HG03159 (cell line): ENCODE measurements around the gene LRRC59.
A peak's percentile ranks its signal among the peaks of the same experiment; 100 is the strongest.
"Not testable (repeated sequence)": the region's sequence is repeated elsewhere in the genome, so short reads cannot be mapped to it uniquely, and the experiment has no call there.

Source experiments
- ATAC-seq: cut with Tn5 transposase; IDR thresholded peaks from one replicate; pipeline ENCODE4 v1.9.1; 2021; ENCODE audit warnings: mild to moderate bottlenecking, moderate library complexity; ENCODE audit not compliant: unreplicated experiment

Gene LRRC59

DNA sequence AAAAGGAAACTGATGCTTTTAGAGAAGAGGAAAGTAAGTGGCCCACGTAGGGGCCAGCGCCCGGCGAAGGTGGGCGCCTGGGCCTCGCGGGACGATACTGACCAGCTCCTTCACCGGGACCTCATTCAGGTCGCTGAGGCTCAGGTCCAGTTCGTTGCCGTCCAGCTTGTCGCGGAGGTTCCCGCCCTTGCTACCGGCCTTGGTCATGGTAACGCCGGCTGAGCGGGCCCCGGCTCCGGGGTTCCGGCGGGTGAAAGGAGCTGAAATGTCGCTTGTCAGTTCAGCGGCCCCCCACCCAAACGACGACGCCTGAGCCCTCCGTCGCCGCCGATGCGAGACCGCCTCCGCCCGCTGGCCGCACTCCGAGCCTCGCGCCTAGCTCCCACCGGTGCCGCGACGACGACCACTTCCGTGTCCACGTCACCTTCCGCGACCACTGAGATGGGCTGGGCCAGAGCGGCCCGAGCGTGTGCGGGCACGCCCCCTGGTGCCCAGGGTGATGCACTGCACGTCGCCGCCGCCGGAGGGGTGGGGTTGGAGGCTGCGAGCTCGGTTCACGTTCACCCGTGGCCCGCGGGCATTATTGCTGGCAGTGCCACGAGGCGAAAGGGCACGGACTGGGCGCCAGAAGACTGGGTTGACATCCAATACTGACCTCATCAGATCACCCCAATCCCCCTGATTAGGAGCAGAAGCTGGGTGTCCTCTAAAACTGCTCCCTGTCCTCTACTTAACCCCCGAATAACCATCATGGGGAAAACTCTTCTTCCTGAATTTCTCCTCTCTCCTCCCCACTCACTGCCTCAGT is at the start of gene LRRC59:
TSS of gene LRRC59 (minus strand) at position 413 of the 808 bp plus-strand sequence. CDS start at position 207, 206 bp downstream.
- peak; percentile 90 for ATAC-seq

DNA sequence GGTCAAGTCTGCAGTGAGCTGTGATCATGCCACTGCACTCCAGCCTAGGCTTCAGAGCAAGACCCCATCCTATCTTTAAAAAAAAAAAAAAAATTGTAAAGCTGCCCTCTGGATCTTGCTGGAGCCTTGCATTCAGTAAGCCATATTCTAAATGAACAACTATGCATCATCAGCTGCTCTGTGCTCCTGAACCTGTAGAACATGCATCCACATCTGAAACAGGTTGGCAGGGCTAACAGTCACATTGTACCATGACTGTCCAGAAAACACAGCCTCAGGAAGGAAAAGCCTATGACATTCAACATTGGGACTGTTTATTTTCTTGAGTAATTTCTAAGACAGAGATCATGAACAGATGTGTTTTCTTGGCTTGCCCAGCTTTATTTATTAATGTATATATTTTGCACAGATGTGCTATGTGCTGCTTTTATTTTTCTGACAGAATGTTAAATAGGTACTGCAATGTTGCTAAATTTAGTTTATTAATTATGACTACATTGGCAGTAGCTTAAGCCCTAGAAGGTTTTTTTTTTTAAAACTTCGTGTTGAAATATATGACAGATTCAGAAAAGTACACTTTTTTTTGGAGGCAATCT is 48.5 kb upstream of the LRRC59 start:
- ATAC-seq = no peak

DNA sequence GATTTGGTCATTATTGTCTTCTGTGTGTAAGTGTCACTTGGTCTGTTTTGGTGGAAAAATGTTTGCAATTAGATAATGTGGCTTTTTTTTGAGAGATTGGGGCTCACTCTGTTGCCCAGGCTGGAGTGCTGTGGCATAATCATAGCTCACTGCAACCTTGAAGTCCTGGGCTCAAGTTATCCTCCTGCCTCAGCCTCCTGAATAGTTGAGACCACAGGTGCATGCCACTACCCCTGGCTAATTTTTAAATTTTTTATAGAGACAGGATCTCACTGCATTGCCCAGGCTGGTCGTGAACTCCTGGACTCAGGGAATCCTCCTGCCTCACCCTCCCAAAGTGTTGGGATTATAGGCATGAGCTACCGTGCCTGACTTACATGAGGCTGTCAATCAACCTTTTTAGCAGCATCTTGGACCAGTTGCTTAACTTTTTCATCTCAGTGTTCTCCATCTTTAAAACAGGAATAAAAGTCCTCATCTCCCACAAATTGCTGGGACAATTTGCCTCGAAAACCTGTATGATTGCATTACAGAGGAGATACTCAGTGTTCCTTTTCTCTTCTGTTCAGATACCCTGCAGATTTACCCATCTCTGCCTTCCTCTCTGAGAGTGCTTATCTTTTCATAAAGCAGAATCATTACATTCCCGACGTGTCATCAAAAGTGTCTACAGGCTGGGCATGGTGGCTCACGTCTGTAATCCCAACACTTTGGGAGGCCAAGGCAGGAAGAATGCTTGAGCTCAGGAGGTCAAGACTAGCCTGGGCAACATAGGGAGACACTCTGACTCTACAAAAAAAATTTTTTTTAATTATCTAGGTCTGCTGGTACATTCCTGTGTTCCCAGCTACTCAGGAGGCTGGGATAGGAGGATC is 47.8 kb upstream of the LRRC59 start:
- no peak for ATAC-seq

DNA sequence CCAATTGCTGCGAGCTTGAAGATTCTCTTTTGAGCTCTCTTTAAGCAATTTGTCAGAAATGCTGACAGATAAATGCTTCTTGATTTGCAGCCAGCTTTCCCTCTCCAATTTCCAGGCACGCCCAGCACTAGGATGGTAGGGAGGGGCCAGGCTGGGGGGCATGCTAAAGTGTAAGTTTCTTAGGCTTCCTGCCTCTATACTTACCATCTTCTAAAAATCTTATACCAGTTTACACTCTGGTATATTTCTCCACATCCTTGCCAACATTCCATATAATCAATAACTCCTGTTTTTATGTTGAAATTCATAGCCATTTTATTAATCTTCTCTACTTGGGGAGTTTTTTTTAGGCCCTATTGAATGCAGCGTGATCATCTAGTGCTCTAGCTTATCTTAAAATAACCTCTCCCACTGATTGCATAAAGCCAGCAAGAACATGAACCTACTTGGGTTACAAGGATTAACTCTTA is 46.2 kb upstream of the LRRC59 start:
- ATAC-seq = no peak

DNA sequence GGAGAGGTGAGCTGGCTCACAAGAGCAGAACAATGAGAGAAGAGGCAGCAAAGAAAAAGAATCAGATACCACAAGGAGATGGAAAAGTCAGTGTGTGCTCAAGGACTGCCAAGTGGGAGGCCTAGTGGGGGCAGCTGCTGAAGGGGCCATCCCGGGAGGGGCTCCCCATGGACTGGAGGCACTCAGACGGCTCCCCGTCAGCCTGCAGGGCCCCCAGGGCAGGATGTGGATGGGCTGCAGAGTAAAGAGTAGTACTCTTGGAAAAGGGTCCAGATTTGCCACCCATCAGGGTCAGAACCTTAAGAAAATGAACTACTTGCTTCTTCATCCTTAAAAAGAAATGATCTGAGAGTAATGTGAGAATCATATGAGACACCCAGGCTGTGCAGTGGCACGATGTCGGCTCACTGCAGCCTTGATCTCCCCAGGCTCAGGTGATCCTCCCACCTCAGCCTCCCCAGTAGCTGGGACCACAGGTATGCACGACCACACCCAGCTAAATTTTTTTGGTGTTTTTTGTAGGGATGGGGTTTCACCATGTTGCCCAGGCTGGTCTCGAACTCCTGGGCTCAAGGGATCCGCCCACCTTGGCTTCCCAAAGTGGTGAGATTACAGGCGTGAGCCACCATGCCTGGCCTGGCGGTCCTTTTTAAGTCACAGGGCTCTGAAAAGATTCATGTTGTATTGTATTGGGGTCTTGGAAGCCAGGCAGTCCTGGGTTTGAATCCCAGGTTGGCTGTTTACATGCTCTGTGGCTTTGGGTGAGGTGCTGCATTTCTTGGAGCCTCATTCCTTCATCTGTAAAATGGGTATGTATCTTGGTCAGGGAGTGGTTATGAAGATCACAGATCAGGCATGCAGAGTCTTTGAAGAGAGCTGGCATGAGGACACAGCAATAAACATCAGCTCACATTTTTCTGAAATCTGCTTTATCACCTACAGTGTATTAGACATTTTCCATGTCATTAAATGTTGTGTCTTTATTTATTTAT is 43.8 kb upstream of the LRRC59 start:
- no peak for ATAC-seq

DNA sequence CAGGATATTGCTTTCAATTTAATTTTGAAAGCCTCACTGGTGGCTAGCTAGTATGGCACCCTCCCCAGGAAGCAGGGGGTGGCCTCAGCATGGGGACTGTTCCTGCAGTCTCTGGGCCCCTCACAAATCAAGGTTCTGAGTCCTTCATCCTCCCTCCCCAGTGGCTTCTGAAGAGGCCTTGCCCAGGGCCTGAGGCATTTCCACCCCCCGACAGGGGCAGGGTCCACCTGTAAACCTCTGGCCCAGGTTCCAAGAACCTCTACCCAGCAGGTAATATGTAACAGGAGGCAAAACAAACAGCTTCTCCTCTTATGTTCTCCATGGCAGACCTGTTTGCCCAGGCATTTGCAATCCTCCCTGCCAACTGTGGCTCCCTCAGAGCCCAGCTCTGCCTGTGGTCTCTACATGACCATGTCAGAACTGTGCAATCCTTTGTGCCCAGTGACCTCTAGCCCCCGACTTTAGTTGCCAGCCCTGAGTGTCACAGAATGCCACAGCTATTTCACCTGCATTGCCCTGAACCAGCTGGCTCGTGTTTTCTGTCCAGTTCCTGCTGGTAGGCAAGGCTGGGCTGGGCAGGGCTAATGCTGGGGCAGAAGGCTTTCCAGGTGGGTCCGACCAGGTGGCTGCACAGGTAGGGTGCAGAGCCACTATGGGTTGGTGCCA is 43.0 kb upstream of the LRRC59 start:
- no peak for ATAC-seq

DNA sequence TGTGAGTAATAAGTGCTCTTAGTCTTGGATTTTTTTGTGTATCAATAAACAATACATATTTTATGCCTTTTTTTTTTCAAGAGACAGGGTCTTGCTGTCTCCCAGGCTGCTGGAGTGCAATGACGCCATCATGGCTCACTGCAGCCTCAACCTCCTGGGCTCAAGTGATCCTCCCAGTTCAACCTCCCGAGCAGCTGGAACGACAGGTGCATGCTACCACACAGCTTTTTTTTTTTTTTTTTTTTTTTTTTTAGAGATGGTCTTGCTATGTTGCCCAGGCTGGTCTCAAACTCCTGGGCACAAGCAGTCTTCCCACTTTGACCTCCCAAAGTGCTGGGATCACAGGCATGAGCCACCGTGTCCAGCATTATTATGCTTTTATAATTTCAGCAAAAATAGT is 41.7 kb upstream of the LRRC59 start:
- no peak for ATAC-seq

DNA sequence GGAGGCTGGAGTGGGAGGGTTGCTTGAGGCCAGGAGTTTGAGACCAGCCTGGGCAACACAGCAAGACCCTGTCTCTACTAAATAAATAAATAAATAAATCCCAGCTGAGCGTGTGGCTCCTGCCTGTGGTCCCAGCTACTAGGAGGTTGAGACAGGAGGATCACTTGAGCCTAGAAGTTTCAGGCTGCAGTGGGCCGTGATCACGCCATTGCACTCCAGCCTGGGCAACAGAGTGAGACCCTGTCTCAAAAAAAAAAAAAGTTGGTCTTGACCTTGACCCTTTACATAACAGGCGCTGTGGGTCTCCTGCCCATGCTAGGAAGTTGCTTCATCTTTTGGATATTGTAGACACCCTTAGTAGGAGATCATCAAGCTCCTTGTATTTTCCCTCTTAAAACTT is 40.1 kb upstream of the LRRC59 start:
- ATAC-seq = no peak

DNA sequence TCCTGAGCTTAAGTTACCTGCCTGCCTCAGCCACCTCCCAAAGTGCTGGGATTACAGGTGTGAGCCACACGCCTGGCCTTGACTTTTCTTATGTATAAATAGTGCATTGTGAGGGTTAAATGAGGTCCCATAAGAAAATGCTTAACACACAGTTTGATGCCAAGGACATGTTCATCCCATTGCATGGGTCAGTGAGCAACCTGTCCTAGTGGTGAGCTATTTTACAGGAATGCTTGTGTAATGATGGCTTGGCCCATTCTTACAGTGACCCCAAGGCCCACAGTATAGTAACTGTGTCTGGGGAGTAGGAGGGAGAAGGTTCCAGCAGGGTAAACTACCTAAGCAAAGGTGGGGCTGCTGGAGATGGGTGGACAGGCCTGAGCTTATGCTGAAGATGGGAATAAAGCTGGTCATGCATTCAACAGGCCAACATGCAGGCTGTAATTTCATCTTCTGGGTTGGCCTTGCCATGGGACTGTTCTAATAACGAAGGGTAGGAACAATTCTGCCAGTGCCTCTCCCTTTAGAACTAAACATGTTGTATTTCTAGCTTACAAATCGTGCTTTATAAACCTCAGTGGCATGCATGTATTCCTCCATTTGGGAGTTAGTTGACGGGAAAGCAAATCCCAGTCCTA is 34.9 kb upstream of the LRRC59 start:
- ATAC-seq = no peak

DNA sequence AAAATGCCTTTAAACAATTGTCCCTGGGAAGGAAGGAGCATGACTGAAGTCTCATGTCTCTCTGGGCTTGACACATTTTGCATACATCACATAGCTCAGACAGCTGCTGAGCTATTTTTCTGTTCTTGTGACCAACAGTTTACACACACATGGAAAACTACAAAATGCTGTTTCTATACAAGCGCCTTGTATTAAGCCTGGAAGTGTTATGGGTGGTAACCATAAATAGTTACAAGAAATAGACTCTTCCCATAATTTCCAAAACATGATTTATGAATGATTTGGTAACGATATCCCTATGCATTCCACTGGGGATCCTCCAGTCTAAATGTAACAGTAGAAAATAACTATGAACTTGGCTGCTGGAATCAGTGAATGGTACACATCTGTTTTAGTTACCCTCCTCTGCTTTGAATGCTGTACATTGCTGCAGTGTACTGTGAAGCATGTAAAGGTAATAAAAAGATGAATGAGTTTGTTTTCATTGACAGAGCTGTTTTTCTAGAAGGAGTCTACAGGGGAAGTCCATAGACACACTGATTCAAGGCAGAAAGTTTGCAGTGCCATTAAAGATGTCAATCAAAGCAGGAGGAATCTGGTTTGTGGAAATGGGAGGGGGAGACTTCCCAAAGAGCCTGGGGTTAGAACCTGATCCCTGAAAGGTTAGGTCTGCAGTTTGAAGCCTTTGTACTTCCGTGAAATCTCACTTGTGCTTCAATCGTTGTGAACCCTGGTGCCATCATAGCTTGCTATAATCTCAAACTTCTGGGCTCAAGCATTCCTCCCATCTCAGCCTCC is 33.7 kb upstream of the LRRC59 start:
- ATAC-seq = no peak

DNA sequence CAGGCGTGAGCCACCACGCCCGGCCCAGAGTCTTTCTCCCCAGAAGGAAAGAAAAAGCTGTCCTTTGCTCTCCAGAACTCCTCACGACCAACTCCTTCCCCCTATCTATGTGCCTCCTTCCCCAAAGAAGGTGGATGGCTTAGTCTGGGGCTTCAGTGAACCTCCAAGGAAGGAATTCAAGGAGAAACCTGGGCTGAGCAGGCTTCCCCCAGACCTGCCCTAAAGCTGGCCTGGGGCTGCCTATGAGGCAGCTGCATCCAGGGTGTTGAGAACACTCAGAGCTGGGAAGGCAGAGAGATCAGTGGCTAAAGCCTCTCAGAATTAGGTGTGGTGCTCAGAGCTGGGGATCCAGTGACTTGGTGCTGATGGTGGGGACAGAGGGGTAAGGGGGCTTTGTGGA is 32.5 kb upstream of the LRRC59 start:
- no peak for ATAC-seq

DNA sequence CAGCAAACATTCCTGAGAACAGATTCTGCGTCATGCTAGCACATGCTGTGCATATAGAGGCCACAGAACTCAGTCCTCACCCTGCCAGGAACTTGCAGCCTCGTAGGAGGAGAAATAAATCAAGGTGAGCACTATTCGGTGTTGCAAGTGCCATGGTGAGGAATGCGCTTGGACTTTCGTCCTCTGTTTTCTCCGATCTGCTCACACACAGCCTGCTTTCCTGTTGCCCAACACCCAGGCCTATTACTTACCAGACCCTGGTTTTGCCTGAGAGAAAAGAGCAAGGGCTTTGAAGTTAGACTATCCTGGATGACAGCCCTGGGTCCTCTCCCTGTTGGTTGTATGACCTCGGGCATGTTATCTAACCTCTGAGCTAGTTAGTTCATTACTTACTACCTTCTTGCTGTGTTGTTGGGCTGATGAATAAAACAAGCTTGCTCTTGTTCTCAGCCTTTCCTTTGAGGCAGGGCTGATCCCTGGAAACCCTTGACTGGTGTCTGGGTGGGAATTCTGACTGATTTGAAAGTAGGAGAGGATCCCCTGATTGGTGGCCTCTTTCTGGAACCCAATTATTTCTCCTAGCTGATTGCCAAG is 31.6 kb upstream of the LRRC59 start:
- no peak for ATAC-seq

DNA sequence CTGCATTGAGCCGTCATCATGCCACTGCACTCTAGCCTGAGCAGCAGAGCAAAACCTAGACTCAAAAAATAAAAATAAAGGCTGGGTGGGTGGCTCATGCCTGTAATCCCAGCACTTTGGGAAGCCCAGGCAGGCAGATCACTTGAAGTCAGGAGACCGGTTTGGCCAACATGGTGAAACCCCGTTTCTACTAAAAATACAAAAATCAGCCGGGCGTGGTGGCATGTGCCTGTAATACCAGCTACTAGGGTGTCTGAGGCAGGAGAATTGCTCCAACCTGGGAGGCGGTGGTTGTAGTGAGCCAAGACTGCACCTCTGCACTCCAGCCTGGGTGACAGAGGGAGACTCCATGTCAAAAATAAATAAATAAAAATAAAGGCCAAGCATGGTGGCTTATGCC is 30.8 kb upstream of the LRRC59 start:
- ATAC-seq = not testable (repeated sequence)

DNA sequence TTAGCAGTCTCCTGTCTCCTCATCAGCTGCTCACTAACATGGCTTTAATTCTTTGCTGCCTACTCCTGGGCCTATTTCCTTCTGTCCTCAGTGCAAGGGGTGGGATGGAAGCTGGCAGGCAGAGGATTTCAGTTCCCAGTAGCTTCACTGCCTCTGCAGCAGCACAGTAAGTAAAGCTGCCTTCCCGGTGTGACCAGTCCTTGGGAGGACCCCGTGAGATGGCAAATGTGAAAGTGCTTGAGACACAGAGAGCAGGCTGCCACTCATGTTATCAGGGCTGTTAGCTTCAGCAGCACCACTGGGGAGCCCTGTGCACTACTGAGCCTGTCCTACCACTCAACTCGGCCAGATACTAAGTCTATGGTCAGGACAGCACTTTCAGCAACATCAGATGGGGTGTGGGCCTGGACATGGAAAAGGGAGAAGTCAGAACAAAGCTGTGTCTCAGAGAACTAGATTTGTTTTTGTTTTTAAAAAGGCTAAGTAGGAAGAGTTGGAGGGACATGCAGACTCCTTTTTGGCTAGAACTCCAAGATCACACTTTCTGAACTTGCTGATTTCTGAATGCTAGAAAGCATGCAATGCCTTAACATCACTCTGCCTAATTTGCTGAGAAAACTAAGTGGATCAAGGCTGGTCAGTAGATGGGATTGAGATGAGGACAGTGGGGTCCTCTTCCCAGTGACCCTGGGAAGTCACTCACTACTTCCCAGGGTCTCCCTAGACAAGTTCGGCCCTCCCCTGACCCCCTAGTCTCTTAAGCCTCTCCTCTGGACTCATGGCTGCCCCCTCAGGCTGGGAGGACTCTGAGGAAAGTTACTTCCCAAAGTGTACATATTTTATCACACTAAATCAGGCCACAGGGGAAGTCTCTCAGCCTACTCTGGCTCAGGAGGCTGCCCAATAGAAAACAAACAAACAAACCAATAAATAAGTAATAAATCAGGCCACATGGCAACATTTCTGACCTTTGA is 29.8 kb upstream of the LRRC59 start:
- ATAC-seq = no peak

DNA sequence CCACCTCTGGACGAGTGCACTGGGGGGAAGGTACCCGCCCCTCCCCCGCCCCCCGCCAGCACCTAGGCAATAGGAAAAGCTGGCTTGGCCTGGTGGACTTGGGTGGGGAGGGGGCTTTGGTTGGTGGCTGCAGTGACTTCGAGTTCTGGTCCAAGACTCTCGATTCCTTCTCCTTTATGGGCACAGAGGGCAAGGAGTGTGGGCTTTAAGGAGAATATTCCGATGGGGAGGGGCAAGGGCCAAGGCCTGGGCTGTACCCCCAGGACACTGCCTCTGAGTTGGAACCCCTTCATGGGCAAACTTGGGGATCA is 29.1 kb upstream of the LRRC59 start:
- ATAC-seq = no peak

DNA sequence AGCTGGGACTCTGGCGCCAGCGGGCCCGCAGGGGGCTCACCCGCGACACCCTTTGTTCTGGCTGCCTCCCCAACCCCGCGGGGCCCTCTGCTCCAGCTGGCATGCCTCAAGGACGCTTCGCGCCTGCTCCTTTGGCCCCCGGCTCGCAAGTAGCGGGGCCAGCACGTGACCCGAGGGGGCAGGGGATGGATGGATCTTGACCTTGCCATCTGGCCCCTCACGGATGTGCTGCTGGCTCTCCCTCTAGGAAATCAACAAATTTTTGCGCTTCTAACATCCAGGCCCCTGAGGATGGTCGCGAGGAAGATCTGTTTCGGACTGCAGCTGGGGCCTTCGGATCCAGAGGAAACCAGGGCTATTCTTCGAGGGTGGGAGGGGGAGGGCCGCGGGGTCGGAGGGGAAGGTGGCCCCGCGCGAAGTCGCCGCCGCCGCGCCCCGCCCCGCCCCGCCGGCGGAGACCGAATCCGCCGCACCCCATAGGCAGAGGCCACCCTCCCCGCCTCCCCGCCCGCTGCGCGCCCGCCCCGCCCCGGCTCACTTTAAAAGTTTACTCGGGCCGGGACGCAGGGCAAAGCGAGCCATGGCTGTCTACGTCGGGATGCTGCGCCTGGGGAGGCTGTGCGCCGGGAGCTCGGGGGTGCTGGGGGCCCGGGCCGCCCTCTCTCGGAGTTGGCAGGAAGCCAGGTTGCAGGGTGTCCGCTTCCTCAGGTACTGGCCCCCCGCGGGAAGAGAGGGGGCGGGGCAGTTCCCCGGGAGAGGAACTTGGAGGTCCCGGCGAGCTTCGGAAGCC is 28.6 kb upstream of the LRRC59 start, which contains the start of gene ACSF2:
TSS of gene ACSF2 (plus strand) at position 537 of the 790 bp plus-strand sequence. CDS start at position 581, 44 bp downstream.
- ATAC-seq = peak; percentile 42
